CD8-positive, alpha-beta memory T cell (primary cell): ENCODE measurements around the gene RPGR. TPM values are rescaled to one million over a fixed set of nuclear protein-coding genes. Genes with fewer than 3 reads are reported as not detected.
A peak's percentile ranks its signal among the peaks of the same experiment; 100 is the strongest.

Source experiments
- CTCF ChIA-PET: fragments of 350-600 bp; sonication (Branson Sonifier 250); formaldehyde crosslinking; loops from one replicate; lab custom pipeline; 2021; ENCODE audit warnings: antibody characterized with exemption; lab: Charles Lee
- POLR2A ChIA-PET: fragments of 350-600 bp; sonication (Branson Sonifier 250); formaldehyde crosslinking; loops from one replicate; lab custom pipeline; 2021; ENCODE audit warnings: antibody characterized with exemption; lab: Charles Lee
- DNase-seq, 5 donors: peaks; one replicate each; pipeline versions ENCODE4 v3.0.0 to v3.0.0-alpha.2; 2020 to 2022; ENCODE audit warnings: mixed read lengths in 1 of 5
- H3K27ac ChIP-seq: one replicate; pipeline ENCODE4 v1.7.0; 2013; ENCODE audit warnings: low read depth, mild to moderate bottlenecking, low read length, moderate library complexity
- H3K27me3 ChIP-seq: 2 replicates; pipeline ENCODE4 v1.7.0; 2013; ENCODE audit warnings: low read length, mild to moderate bottlenecking; ENCODE audit not compliant: insufficient read depth, poor library complexity, severe bottlenecking
- H3K36me3 ChIP-seq: 2 replicates; pipeline ENCODE4 v1.7.0; 2013; ENCODE audit warnings: mild to moderate bottlenecking, low read length, moderate library complexity; ENCODE audit not compliant: insufficient read depth
- H3K4me1 ChIP-seq: 2 replicates; pipeline ENCODE4 v1.7.0; 2013; ENCODE audit warnings: mild to moderate bottlenecking, low read length, moderate library complexity; ENCODE audit not compliant: insufficient read depth
- H3K4me3 ChIP-seq: 2 replicates; pipeline ENCODE4 v1.7.0; 2013; ENCODE audit warnings: mild to moderate bottlenecking, low read length
- H3K9me3 ChIP-seq: 2 replicates; pipeline ENCODE4 v1.7.0; 2013; ENCODE audit warnings: mild to moderate bottlenecking, low read length
- H3K27ac Mint-ChIP-seq, 8 donors: one replicate each; pipeline ENCODE4 v1.8.0; 2020 to 2021; ENCODE audit warnings: mixed read lengths in 8 of 8, mild to moderate bottlenecking in 6 of 8, inconsistent platforms in 3 of 8, moderate library complexity in 3 of 8
- H3K27me3 Mint-ChIP-seq, 2 donors: one replicate each; pipeline ENCODE4 v1.8.0; 2020 to 2021; ENCODE audit warnings: mixed read lengths in 2 of 2, mild to moderate bottlenecking in 1 of 2, moderate library complexity in 1 of 2
- H3K36me3 Mint-ChIP-seq, 3 donors: one replicate each; pipeline ENCODE4 v1.8.0; 2020 to 2021; ENCODE audit warnings: mixed read lengths in 3 of 3, inconsistent platforms in 1 of 3, mild to moderate bottlenecking in 1 of 3
- H3K4me1 Mint-ChIP-seq, 3 donors: one replicate each; pipeline ENCODE4 v1.8.0; 2020 to 2021; ENCODE audit warnings: mixed read lengths in 3 of 3, inconsistent platforms in 1 of 3, mild to moderate bottlenecking in 1 of 3
- H3K4me3 Mint-ChIP-seq, 7 donors: one replicate each; pipeline ENCODE4 v1.8.0; 2020 to 2021; ENCODE audit warnings: mixed read lengths in 7 of 7, mild to moderate bottlenecking in 6 of 7, moderate library complexity in 4 of 7, inconsistent platforms in 2 of 7
- H3K9me3 Mint-ChIP-seq, 5 donors: one replicate each; pipeline ENCODE4 v1.8.0; 2020 to 2022; ENCODE audit warnings: mixed read lengths in 5 of 5, mild to moderate bottlenecking in 3 of 5, moderate library complexity in 2 of 5, inconsistent platforms in 1 of 5
- polyA plus RNA-seq: library from polyadenylated mRNA; unstranded; fragments of 300-500 nt; fragmentation: Illumina TruSeq; gene quantifications from one replicate; pipeline ENCODE4 v1.2.3, GENCODE V29; 2021
- total RNA-seq, 2 experiments: library from RNA; stranded (reverse); gene quantifications; one replicate each; pipeline ENCODE4 v1.2.3, GENCODE V29; 2021

The RPGR gene
- total and polyA plus RNA-seq, 3 experiments from 2014 or later = 7.1 to 11.1 (median 8.5) TPM

DNA sequence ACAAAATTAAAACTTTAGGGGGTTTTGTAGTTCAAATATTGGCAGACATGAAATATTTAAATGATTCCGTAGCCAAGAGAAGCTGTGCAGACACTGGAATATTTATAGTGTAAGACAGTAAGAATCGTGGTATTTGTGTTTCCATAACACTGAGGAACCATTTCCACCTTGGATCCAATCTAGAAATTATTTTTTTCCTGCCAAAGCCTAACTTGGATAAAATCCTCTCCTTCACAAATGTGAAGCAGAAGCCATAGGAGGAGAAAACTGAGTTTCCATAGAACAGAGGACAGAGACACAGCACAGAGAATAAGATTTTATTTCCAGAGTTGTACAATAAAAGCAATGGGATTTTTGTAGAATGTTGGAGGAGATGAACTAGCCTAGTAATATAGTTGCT lies 86.8 kb downstream of the RPGR start:
- Mint-ChIP-seq H3K4me1 (no peaks in the 10 kb centered on the region), H3K36me3 (no peaks in the 10 kb centered on the region), H3K4me3 (no peak overlapping the region), H3K27ac (no peak overlapping the region), H3K27me3 (peaks cover 9 to 19% of the 10 kb centered on the region in 2 donors), H3K9me3 (peaks cover 0 to 3% (median 0%) of the 10 kb centered on the region in 5 donors)
- CTCF ChIA-PET = no interaction called here
- no peaks in the 10 kb centered on the region for H3K27me3 ChIP-seq
- no peaks in the 10 kb centered on the region for H3K36me3 ChIP-seq
- POLR2A ChIA-PET = no interaction called here
- no peaks in the 10 kb centered on the region for H3K9me3 ChIP-seq
- DNase-seq = no peak
- H3K27ac ChIP-seq = no peak overlapping the region
- H3K4me1 ChIP-seq = no peaks in the 10 kb centered on the region
- no peak overlapping the region for H3K4me3 ChIP-seq

DNA sequence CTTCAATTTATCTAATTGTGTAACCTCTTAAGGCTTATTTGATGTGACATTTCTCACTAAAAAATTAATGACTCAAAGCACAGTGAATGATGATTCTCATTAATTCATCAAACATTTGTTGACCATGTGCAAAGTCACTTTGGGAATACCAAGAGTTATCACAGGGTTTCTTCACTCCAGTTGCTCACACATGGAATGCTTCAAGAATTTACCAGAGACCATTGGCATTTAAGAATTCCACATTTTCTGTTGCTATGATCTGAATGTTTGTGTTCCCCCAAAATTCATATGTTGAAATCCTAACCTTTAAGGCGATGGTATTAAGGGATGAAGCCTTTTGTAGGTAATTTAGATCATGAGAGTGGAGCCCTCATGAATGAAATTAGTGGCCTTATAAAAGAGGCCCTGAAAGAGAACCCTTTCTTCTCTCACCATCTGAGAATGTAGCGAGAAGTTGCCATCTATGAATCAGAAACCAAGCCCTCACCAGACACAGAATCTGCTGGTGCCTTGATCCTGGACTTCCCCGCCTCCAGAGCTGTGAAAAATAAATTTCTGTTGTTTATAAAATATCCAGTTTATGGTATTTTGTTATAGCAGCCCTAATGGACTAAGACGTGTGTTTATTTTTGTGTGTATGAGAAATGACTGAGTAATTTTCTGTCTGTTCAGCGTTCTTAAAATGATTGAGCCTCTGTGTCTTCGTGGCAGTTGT lies 90.3 kb downstream of the RPGR start:
- ChIA-PET CTCF (no interaction called here), POLR2A (no interaction called here)
- no peaks in the 10 kb centered on the region for H3K36me3 ChIP-seq
- no peaks in the 10 kb centered on the region for H3K4me1 ChIP-seq
- H3K27ac ChIP-seq = no peak overlapping the region
- Mint-ChIP-seq H3K9me3 (peaks cover 0 to 5% (median 0%) of the 10 kb centered on the region in 5 donors), H3K27ac (no peak overlapping the region), H3K4me3 (no peak overlapping the region), H3K36me3 (no peaks in the 10 kb centered on the region), H3K27me3 (peaks cover 15 to 29% of the 10 kb centered on the region in 2 donors), H3K4me1 (no peaks in the 10 kb centered on the region)
- no peaks in the 10 kb centered on the region for H3K9me3 ChIP-seq
- no peak overlapping the region for H3K4me3 ChIP-seq
- DNase-seq = no peak
- no peaks in the 10 kb centered on the region for H3K27me3 ChIP-seq

DNA sequence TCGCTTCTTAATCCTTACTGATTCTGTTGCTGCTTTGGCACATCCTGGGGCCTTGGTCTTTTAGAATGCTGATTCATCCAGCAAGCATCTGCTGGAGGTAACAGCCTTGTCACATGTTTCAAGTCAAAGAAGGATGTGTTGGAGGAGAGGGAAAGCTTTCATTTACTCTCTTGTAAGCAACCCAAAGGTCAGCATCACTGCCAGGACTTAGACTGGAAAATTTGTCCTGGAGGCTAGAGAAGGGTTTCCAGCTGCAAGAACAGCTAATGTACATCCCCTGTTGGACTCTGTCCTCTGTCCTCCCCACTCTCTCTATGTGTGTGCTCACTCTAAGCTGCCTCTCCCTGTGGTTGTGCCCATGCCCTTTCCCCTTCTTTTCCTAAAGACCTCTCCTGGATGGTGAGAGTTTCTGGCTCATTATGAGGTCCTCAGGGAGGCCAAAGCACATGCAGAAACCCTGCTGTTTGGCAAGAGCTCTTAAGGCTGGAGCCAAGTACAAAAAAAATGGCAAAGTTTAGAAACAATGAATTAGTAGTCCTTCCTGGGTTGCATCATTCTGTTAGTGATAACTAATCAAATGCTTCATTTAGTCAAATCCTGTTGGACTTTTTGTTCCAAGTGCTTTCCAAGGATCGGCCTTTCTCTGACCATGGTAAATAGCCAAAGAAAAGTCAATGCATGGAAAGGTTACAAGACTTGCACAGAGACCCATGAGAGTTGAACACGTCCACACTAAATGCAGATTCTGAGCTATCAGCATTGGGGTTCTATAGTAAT lies 93.2 kb downstream of the RPGR start:
- Histone ChIP-seq H3K27ac (no peak overlapping the region), H3K4me1 (no peaks in the 10 kb centered on the region), H3K27me3 (no peaks in the 10 kb centered on the region), H3K9me3 (no peaks in the 10 kb centered on the region), H3K4me3 (no peak overlapping the region), H3K36me3 (no peaks in the 10 kb centered on the region)
- no peak overlapping the region for H3K4me3 Mint-ChIP-seq
- H3K27ac Mint-ChIP-seq = no peak overlapping the region
- H3K9me3 Mint-ChIP-seq = peaks cover 0 to 5% (median 0%) of the 10 kb centered on the region in 5 donors
- no peak for DNase-seq
- ChIA-PET CTCF (no interaction called here), POLR2A (no interaction called here)
- no peaks in the 10 kb centered on the region for H3K36me3 Mint-ChIP-seq
- H3K27me3 Mint-ChIP-seq = peaks cover 19 to 23% of the 10 kb centered on the region in 2 donors
- no peaks in the 10 kb centered on the region for H3K4me1 Mint-ChIP-seq

DNA sequence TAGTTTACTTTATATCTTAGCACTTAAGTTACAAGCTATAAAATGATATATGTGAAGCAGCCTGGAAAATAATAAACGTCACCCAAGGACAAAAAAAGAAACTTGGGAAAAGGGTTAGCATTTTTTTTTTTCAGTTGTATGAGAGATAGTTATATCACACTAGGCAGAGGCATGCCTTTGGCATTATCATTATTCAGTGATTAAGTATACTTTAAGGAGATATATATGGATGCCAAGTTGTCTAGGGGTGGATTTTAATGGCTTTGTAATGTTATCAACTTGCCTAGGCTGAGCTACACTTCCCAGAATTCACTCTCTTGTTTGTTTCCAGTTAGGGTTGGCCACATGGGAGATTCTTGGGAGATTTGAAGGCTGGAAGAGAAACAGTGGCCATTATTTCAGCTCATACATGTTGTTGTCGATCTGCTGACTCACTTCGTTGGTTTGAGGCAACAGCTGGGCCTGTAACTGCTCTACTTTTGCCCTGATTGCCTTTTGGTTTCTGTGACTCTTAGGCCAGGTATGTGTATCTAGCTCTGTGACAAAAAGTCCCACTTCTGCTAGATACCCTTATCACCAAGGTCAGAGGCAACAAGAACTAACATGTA lies 95.1 kb downstream of the RPGR start:
- H3K4me3 Mint-ChIP-seq = no peak overlapping the region
- CTCF ChIA-PET = no interaction called here

DNA sequence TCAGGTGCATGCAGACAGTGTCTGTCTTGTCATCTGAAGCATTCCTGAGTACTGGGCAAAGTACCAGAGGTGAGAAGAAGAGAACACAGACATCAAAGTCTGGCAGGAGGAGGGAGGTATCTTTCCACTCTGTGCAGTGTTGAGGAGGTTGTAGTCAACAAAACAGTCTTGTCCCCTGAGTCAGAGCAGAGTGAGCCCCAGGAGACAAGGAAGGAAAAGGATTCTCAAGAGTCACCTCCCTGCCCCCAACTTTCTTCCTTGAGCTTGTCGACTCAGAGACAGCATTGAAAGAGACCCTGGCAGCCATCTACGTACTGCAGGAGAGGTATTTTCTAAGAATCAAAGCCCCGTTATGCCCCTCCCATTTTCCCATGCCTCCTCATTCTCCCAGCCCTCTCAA lies 102.2 kb downstream of the RPGR start:
- H3K4me3 Mint-ChIP-seq = no peak overlapping the region
- POLR2A ChIA-PET = no interaction called here
- H3K9me3 Mint-ChIP-seq = no peaks in the 10 kb centered on the region
- Histone ChIP-seq H3K27ac (no peak overlapping the region), H3K9me3 (no peaks in the 10 kb centered on the region), H3K36me3 (no peaks in the 10 kb centered on the region), H3K27me3 (no peaks in the 10 kb centered on the region), H3K4me1 (no peaks in the 10 kb centered on the region), H3K4me3 (no peak overlapping the region)
- H3K27ac Mint-ChIP-seq = no peak overlapping the region
- H3K4me1 Mint-ChIP-seq = peaks cover 0 to 6% (median 6%) of the 10 kb centered on the region in 3 donors
- H3K36me3 Mint-ChIP-seq = no peaks in the 10 kb centered on the region
- DNase-seq = no peak
- H3K27me3 Mint-ChIP-seq = peaks cover 22 to 23% of the 10 kb centered on the region in 2 donors
- CTCF ChIA-PET = no interaction called here

More for the DNA sequence above, 95.1 kb downstream of the RPGR start:
- Mint-ChIP-seq H3K4me1 (no peaks in the 10 kb centered on the region), H3K9me3 (peaks cover 0 to 2% (median 0%) of the 10 kb centered on the region in 5 donors), H3K36me3 (no peaks in the 10 kb centered on the region), H3K27ac (no peak overlapping the region), H3K27me3 (peaks cover 14 to 16% of the 10 kb centered on the region in 2 donors)
- H3K27ac ChIP-seq = no peak overlapping the region
- no peak overlapping the region for H3K4me3 ChIP-seq
- no peaks in the 10 kb centered on the region for H3K36me3 ChIP-seq
- DNase-seq = no peak
- H3K4me1 ChIP-seq = no peaks in the 10 kb centered on the region
- POLR2A ChIA-PET = no interaction called here
- no peaks in the 10 kb centered on the region for H3K9me3 ChIP-seq
- H3K27me3 ChIP-seq = no peaks in the 10 kb centered on the region

DNA sequence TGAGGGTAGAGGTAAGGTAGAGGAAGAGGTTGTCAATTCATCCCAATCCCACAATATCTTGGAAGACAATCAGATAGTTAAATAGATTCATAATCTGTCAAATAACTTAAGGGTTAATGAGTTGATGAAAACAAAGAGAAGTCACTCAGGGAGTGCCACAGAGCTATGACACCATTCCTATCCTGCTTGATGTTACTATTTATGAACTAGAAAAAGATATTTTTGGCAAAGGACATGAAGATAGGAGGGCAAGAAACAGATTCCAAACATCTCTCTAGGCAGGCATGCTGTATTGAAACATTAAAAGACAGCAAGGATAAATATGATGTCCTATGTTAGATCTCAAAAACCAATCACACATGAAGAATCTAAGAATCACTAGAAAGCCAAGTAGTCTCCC lies 103.1 kb downstream of the RPGR start:
- H3K36me3 Mint-ChIP-seq = no peaks in the 10 kb centered on the region
- Histone ChIP-seq H3K9me3 (no peaks in the 10 kb centered on the region), H3K4me3 (no peak overlapping the region), H3K27me3 (no peaks in the 10 kb centered on the region), H3K4me1 (no peaks in the 10 kb centered on the region), H3K36me3 (no peaks in the 10 kb centered on the region), H3K27ac (no peak overlapping the region)
- CTCF ChIA-PET = no interaction called here
- H3K27ac Mint-ChIP-seq = peak overlapping the region in 1 of 8 donors; percentile 36
- peaks cover 20 to 27% of the 10 kb centered on the region in 2 donors for H3K27me3 Mint-ChIP-seq
- no peaks in the 10 kb centered on the region for H3K9me3 Mint-ChIP-seq
- POLR2A ChIA-PET = no interaction called here
- H3K4me3 Mint-ChIP-seq = no peak overlapping the region
- DNase-seq = no peak
- peaks cover 0 to 11% (median 10%) of the 10 kb centered on the region in 3 donors for H3K4me1 Mint-ChIP-seq

DNA sequence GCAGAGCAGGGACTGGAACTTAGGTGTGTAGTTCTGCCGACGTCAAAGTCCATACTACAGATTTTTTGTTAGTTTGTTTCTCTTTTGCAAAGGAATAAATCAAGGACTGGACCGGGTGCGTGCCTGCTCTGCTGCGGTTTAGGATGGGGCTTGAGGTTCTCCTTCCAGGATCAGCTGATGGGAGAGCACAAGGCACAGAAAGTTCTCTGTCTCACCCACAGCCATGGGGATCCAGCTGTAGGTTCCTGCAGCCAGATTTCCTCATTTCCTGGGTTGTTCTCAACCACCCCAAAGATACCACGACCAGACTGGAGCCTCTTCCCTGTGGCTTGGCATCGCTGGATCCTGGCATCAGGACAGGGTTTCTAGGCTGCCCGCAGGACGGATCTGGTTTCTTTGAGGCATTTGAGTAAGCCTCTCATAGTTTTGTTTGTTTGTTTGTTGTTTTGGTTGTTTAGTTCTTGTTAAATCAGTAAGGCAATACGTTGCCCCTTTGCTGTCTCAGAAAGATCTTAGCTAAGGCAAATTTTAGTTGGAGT lies 105.8 kb downstream of the RPGR start:
- no peak for DNase-seq
- ChIA-PET POLR2A (no interaction called here), CTCF (no interaction called here)
- Histone ChIP-seq H3K27me3 (no peaks in the 10 kb centered on the region), H3K27ac (no peak overlapping the region), H3K4me1 (no peaks in the 10 kb centered on the region), H3K36me3 (no peaks in the 10 kb centered on the region), H3K9me3 (no peaks in the 10 kb centered on the region), H3K4me3 (no peak overlapping the region)
- Mint-ChIP-seq H3K27me3 (peaks cover 20 to 35% of the 10 kb centered on the region in 2 donors), H3K27ac (peak overlapping the region in 1 of 8 donors; percentile 14), H3K4me1 (peaks cover 0 to 11% (median 10%) of the 10 kb centered on the region in 3 donors), H3K36me3 (no peaks in the 10 kb centered on the region), H3K4me3 (peak overlapping the region in 2 of 7 donors; percentile 23 to 32), H3K9me3 (no peaks in the 10 kb centered on the region)
